Measurements from ENCODE around the gene PIKFYVE.
A peak's percentile ranks its signal among the peaks of the same experiment; 100 is the strongest.

Gene PIKFYVE

GRCh38 chr2:208249296-208249695 lies 16.8 kb upstream of the PIKFYVE start:
- no peak overlapping the region for H3K4me3 ChIP-seq (replicated peaks in 1 of 2; ENCODE audit: low read depth in 2 of 2, low read length in 2 of 2)
- DNase-seq (ENCODE audit: low read depth in 2 of 2): no peak
- no peak for TF ChIP-seq CTCF (IDR thresholded peaks at IDR 0.05; ENCODE audit: low read depth, low read length)

GRCh38 chr2:208250388-208250787 lies 15.7 kb upstream of the PIKFYVE start:
- DNase-seq (ENCODE audit: low read depth in 2 of 2): peak; percentile 54 to 58
- TF ChIP-seq CTCF (IDR thresholded peaks at IDR 0.05; ENCODE audit: low read depth, low read length): no peak
- H3K4me3 ChIP-seq (replicated peaks in 1 of 2; ENCODE audit: low read depth in 2 of 2, low read length in 2 of 2): no peak overlapping the region

GRCh38 chr2:208251098-208251497 lies 15.0 kb upstream of the PIKFYVE start:
- no peak for DNase-seq (ENCODE audit: low read depth in 2 of 2)
- TF ChIP-seq CTCF (IDR thresholded peaks at IDR 0.05; ENCODE audit: low read depth, low read length): no peak
- no peak overlapping the region for H3K4me3 ChIP-seq (replicated peaks in 1 of 2; ENCODE audit: low read depth in 2 of 2, low read length in 2 of 2)

GRCh38 chr2:208252716-208253492 lies 13.2 kb upstream of the PIKFYVE start:
- no peak for DNase-seq (ENCODE audit: low read depth in 2 of 2)
- peak overlapping the region in 1 of 2 donors; percentile 96 for H3K4me3 ChIP-seq (replicated peaks in 1 of 2; ENCODE audit: low read depth in 2 of 2, low read length in 2 of 2)
- TF ChIP-seq CTCF (IDR thresholded peaks at IDR 0.05; ENCODE audit: low read depth, low read length): no peak

- H3K4me3 ChIP-seq (replicated peaks in 1 of 2; ENCODE audit: low read depth in 2 of 2, low read length in 2 of 2): peak overlapping the region; percentile 74 to 96
- TF ChIP-seq CTCF (IDR thresholded peaks at IDR 0.05; ENCODE audit: low read depth, low read length): no peak
- peak in 1 of 2 donors; percentile 44 for DNase-seq (ENCODE audit: low read depth in 2 of 2)
Measured at GRCh38 chr2:208253600-208254117, 12.4 kb upstream of the PIKFYVE start.

- TF ChIP-seq CTCF (IDR thresholded peaks at IDR 0.05; ENCODE audit: low read depth, low read length): peak; percentile 89
- peak; percentile 80 to 81 for DNase-seq (ENCODE audit: low read depth in 2 of 2)
- peak overlapping the region; percentile 74 to 96 for H3K4me3 ChIP-seq (replicated peaks in 1 of 2; ENCODE audit: low read depth in 2 of 2, low read length in 2 of 2)
Measured at GRCh38 chr2:208254118-208254870, 11.8 kb upstream of the PIKFYVE start.
